Fibroblast of skin of left biceps (primary cell): ENCODE data around the gene NEBL.
A peak's percentile ranks its signal among the peaks of the same experiment; 100 is the strongest.

ENCODE experiments used
- DNase-seq, 2 experiments: peaks; one replicate each; pipeline ENCODE4 v3.0.0-alpha.2; 2013; ENCODE audit warnings: low read depth in 2 of 2

The NEBL gene

GRCh38 chr10:20778008-20778757, 118.9 kb downstream of the NEBL start:
- DNase-seq: no peak

GRCh38 chr10:20776384-20777118, 120.6 kb downstream of the NEBL start:
- no peak for DNase-seq

DNA sequence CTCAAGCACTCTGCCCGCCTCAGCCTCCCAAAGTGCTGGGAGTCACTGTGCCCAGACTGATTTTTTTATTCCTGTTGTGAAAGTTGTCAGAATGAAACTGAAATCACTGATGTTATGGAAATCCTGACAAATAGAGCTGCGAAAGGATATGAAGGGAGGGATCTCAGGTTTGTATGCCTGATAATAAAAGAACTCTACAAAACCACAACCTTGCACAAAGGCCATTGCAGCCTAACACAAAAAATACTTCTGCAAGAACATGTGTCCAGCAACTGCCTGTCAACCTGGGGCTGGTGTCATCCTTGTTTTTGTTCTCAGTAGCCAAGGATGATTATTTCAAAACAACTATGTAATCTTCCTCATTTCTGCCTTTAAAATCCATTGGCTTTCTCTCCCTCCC, 126.1 kb downstream of the NEBL start:
- no peak for DNase-seq

DNA sequence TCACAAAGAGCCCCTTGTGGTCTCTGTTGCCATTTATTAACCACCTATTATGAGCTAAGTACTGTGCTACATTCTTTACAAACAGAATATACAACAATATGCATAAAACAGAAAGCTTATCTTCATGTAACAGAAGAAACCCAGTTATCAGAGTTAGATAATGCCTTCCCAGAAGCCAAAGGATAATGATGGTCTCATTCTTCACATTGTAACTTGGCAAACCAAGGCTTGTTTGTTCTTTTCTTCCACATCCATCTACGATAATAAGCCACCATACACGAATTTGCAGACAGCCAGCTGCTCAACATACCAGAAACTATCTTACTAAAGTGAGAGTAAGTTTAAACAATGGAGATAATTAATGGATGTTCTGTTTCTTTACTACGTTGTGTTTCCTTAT, 127.6 kb downstream of the NEBL start:
- DNase-seq: no peak

GRCh38 chr10:20768843-20769242, 128.3 kb downstream of the NEBL start:
- DNase-seq: no peak

GRCh38 chr10:20767028-20767427, 130.1 kb downstream of the NEBL start:
- peak; percentile 20 to 24 for DNase-seq

DNA sequence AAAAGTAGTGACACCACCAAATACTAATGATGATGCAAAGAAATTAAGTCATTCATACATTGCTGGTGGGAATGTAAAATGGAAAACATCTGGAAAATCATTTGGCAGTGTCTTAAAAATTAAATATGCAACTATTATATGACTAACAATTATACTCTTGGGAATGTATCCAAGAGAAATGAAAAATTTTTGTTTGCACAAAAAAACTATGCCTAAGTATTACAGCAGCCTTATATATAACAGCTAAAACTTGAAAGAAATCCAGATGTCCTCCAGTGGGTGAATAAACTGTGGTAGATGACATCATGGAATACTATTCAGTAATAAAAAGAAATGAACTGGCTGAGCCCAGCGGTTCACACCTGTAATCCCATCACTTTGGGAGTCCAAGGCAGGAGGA, 132.0 kb downstream of the NEBL start:
- no peak for DNase-seq

- no peak for DNase-seq
Observed at GRCh38 chr10:20760460-20760859, 136.7 kb downstream of the NEBL start.

- DNase-seq: no peak
Observed at GRCh38 chr10:20748551-20748950, 148.6 kb downstream of the NEBL start.

DNA sequence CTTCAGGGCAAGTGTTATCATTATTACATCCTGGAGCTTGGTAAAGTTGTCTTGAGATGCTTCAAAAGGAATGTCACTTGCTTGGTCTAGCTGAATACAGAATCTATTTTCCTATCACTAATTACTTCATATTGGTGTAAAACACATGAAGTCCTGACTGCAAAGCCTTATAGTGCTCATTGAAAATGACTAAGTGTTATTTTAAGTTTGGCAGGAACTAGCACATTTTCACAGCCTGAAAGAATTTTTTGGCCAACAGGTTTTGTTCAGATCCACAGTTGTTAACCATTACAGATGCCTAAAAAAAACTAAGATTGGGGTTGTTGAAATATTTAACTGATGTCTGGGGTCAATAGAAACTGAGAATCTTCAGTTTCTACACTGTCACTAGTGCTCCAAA, 149.3 kb downstream of the NEBL start:
- DNase-seq: no peak

DNA sequence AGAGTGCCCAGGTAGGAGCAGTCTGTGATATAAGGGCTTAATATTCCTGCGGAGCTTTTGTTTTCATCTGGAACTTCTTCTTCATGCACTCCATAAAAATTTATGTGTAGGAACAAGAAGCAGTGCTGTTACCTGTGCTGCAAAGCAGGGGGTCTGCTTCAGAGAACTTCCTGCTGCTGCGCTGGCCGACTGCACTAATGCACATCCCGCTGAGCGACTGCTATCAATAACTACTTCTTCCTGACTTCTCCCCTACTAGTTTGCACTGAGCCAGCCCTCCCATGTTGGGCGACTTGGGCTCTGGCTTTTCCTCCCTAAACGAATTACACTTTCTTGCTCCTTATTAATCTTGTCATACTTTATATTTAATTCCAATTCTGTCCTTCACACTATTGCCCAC, 150.3 kb downstream of the NEBL start:
- no peak for DNase-seq

DNA sequence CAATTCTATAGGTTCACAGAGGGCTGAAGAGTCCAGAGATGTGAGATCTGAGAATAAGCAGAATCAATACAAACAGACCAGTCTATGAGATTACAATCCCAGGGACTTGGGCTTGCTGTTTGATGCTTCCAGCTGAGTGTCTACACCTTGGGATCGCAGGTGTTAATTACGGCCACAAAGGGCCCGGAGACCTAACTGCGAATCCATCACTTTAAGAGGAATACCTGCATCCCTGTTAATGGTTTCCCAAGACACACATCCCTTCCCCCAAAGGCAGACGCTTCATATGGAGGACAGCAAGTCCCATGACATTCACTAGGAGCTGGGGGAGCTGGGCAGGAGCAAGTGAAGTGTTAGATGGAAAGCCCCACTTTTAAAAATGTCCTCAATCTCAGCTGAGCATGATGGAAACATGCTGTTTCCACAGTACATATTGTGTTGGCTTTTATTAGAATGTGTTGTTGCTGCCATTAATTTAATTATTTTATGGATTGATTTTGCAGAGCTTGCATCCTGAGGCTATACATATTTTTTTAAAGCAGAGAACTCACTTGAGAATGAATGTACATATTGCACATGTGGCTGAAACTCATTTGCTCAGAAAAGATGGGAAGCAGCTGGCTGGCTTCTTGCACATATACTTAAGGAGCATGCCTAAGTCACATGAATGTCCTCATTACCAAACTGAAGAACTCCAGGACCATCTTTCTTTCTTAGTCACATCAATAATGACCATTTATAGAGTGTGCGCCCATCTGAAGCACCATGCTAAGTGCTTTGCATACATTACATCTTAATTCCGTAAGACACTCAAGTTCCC, 151.3 kb downstream of the NEBL start:
- no peak for DNase-seq

DNA sequence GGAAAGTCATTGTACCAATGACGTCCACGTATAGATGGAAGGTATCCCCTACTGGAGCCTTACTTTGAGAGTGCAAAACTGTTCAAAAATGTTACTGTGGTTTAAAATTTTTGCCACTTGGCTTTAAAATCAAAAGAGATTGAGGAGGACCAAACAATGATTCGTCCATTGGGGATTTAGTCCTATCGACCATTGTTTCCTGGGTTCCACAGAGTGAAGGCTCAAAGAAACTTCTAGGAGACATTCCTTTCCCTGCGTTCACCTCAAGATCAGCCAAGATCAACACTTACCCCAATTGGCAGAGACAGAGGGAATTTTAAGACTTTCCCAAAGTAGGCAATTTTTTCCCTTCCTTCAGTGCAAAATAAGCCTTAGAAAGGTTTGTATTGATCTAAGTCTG, 152.3 kb downstream of the NEBL start:
- DNase-seq: no peak

DNA sequence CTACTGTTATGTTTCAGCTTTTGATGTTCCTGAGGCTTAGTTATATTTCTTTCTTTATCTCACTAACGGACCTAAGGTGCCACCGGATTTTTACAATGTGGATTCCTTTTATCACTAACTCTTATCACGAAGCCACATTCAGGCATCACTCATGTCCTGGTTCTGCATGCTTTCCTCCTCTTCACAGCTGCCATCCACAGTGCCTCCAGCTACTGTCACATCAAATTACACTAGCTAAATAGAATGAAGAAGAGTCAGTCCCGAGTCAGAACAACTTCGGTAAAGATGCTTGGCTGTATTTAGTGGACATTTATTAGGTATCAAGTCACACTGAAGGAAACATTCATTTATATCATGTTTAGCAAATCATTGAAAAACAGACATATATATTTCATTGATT, 153.2 kb downstream of the NEBL start:
- DNase-seq: no peak

DNA sequence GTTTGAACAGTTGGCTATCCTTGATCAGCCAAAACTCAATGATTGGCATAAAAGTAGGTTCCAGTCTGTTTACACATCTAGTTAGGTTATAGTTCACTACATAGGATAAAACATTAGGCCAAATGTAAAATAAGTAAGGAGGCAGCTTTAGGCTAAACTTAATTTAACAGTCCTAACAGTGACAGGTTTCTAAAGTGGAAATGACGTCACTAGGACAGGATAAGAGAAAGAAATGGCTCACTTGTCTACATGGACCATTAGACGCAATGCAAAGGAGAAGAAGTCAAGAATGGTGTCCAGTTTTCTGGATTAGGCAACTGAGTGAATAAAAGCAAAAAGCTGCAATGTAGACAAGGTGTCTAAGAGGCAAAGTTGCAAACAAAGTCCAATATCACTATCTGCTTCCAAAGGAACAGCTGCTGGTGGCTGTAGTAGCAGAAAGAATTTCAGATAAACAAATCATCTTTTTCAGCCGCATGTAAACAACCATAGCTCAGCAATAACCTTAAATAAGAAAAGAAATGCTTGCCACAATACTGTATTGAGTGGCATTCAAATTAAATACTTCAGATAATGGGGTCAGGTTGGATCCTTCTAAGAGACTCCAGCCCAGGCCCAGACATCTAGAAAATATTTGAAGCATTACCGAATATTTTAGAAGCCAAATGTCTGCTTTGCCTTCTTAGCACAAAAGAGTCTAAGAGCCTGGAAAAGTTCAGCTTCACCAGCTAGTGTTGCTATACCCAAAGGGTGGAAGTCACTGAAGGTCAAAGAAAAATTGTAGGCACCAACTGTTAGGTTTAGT, 154.2 kb downstream of the NEBL start:
- DNase-seq: no peak

DNA sequence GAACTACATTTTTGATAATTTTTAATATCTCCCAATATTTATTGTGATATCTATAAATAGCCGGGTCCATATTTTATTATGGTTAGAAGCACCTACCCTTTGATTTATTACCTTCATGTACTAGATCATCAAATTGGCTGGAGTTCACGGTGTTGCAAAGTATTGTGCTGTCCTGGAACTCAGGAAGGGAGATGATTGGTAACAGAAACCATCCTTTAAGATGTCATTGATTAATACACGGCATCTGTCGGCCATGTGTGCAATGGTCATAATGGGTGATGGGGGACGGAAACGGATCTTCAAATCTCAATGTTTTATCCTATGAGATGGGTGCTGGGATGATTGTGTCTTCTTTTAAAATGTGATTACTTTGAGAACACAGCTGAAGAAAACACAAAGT, 157.0 kb downstream of the NEBL start:
- DNase-seq: peak in 1 of 2 experiments; percentile 3

- DNase-seq: no peak
Observed at GRCh38 chr10:20737107-20737506, 160.0 kb downstream of the NEBL start.
